Fibroblast of mammary gland (primary cell): Measurements from ENCODE around the gene OLFM4.

Source experiments
- DNase-seq: peaks from one replicate; pipeline ENCODE4 v3.0.0-alpha.2; 2010; ENCODE audit warnings: low read depth
- H3K4me3 ChIP-seq: 2 replicates; pipeline ENCODE4 v1.5.1; 2011; ENCODE audit warnings: low read depth, mild to moderate bottlenecking, low read length, moderate library complexity; ENCODE audit not compliant: control insufficient read depth
- CTCF ChIP-seq: conservative IDR thresholded peaks from 2 replicates; pipeline ENCODE4 v1.5.1; 2011; ENCODE audit warnings: low read depth, low read length, inconsistent platforms; ENCODE audit not compliant: control insufficient read depth, insufficient read depth

Gene OLFM4

GRCh38 chr13:53098455-53098854 is 69.8 kb downstream of the OLFM4 start:
- DNase-seq: no peak
- H3K4me3 ChIP-seq: no peak overlapping the region
- TF ChIP-seq CTCF: no peak

DNA sequence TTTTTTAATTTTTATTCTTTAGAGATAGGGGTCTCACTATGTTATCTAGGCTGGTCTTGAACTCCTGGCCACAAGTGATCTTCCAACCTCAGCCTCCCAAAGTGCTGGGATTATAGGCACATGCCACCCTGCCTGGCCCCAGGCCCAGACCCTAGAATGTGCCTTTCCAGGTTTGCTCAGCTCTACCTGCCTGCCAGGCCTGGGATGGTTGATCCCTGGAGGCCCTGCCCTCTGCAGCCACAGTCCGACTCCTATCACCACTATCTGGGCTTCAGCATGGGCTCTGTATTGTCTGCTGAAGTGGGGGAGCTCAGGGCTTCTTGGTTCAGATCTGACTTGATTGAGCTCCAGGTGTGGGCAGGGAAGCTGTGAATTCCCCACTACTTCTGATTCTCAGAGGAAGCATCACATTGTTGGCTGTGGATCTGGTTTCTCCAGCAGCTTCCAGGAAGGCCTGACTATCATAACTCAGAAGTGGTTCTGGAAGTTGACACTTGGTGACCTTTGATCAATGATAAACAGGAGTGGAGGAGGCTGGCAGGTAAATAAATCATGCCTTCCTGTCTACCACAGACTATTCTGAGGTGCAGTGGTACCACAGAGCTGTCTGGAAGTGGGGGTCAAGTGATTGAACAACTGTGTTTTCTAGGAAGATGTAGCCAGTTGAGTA is 71.9 kb downstream of the OLFM4 start:
- DNase-seq: no peak
- no peak overlapping the region for H3K4me3 ChIP-seq
- no peak for TF ChIP-seq CTCF
